ENCODE data around the gene DIP2A.

The DIP2A gene

DNA sequence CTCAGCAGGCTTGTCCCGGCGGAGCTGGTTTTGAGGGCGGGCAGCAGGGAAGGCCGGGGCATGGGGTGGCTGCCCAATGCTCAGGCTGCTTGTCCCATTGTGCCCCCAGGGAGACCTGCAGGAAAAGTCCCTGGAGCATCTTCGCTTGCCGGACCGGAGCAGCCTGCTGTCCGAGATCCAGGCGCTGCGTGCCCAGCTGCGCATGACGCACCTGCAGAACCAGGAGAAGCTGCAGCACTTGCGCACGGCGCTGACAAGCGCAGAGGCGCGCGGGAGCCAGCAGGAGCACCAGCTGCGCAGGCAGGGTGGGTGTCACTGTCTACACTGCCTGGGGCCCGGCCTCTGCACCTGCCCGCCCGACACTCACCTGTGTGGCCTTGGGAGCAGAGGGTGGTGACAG, 30.4 kb upstream of the DIP2A start:
- Histone ChIP-seq H3K4me2 (ENCODE audit: low read length) (no peak overlapping the region), H3K27me3 (ENCODE audit: control insufficient read depth, low read length) (no peaks in the 10 kb centered on the region), H3K9me2 (replicated peaks; ENCODE audit: control insufficient read depth, low read length) (no peaks in the 10 kb centered on the region), H3K79me2 (ENCODE audit: control insufficient read depth, low read length) (no peaks in the 10 kb centered on the region), H3K4me3 (ENCODE audit: low read length) (no peak overlapping the region), H3K4me1 (ENCODE audit: control insufficient read depth, low read length) (peaks cover 2% of the 10 kb centered on the region), H3K36me3 (ENCODE audit: control insufficient read depth, low read length) (peaks cover 52% of the 10 kb centered on the region), H3K27ac (ENCODE audit: low read depth, low read length) (no peak overlapping the region), H3F3A (ENCODE audit: control insufficient read depth, insufficient read depth) (no peaks in the 10 kb centered on the region), H3K9me3 (ENCODE audit: control insufficient read depth, insufficient read depth, low read length) (no peaks in the 10 kb centered on the region), H4K20me1 (ENCODE audit: control insufficient read depth, insufficient read depth, low read depth, low read length) (no peaks in the 10 kb centered on the region)
- TF ChIP-seq EZH2phosphoT487 (IDR thresholded peaks at IDR 0.05; ENCODE audit: borderline replicate concordance, low read length) = no peak
- TF ChIP-seq, protein P1, sequence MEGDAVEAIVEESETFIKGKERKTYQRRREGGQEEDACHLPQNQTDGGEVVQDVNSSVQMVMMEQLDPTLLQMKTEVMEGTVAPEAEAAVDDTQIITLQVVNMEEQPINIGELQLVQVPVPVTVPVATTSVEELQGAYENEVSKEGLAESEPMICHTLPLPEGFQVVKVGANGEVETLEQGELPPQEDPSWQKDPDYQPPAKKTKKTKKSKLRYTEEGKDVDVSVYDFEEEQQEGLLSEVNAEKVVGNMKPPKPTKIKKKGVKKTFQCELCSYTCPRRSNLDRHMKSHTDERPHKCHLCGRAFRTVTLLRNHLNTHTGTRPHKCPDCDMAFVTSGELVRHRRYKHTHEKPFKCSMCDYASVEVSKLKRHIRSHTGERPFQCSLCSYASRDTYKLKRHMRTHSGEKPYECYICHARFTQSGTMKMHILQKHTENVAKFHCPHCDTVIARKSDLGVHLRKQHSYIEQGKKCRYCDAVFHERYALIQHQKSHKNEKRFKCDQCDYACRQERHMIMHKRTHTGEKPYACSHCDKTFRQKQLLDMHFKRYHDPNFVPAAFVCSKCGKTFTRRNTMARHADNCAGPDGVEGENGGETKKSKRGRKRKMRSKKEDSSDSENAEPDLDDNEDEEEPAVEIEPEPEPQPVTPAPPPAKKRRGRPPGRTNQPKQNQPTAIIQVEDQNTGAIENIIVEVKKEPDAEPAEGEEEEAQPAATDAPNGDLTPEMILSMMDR (IDR thresholded peaks at IDR 0.05; ENCODE audit: low read depth, low read length, poor library complexity, severe bottlenecking) = no peak

DNA sequence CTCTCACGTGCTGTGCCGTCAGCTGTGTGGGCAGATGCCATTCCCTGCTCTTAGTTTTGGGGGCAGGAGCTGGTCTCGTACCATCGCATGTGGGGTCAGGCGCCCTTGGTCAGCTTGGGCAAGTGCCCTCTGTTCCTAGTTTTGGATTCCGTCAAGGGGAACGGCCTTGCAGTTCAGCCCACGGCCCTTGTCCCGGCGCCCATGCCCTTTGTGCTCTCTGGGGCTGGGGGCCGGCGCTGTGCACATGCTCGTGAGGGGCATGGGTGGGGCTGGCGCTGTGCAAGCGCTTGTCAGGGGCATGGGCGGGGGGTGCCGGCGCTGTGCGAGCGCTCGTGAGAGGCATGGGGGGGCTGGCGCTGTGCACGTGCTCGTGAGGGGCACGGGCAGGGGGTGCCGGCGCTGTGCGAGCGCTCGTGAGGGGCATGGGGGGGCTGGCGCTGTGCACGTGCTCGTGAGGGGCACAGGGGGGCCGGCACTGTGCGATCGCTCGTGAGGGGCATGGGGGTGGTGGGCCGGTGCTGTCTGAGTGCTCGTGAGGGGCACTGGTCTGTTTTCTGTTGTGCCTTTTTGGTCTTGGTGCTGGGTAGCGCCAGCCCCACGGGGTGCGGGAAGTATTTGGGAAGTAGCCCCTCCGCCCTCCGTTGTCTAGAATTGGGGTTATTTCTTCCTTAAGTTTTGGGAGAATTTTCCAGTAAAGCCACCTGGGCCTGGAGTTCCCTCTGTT, 29.5 kb upstream of the DIP2A start:
- H3K9me3 ChIP-seq (ENCODE audit: control insufficient read depth, insufficient read depth, low read length) = no peaks in the 10 kb centered on the region
- no peaks in the 10 kb centered on the region for H4K20me1 ChIP-seq (ENCODE audit: control insufficient read depth, insufficient read depth, low read depth, low read length)
- H3K4me1 ChIP-seq (ENCODE audit: control insufficient read depth, low read length) = no peaks in the 10 kb centered on the region
- TF ChIP-seq, protein P1 (IDR thresholded peaks at IDR 0.05; ENCODE audit: low read depth, low read length, poor library complexity, severe bottlenecking) = no peak
- TF ChIP-seq EZH2phosphoT487 (IDR thresholded peaks at IDR 0.05; ENCODE audit: borderline replicate concordance, low read length) = no peak
- H3K9me2 ChIP-seq (replicated peaks; ENCODE audit: control insufficient read depth, low read length) = no peaks in the 10 kb centered on the region
- H3K27me3 ChIP-seq (ENCODE audit: control insufficient read depth, low read length) = no peaks in the 10 kb centered on the region
- H3K4me3 ChIP-seq (ENCODE audit: low read length) = no peak overlapping the region
- H3K36me3 ChIP-seq (ENCODE audit: control insufficient read depth, low read length) = peaks cover 51% of the 10 kb centered on the region
- H3K79me2 ChIP-seq (ENCODE audit: control insufficient read depth, low read length) = no peaks in the 10 kb centered on the region
- no peaks in the 10 kb centered on the region for H3F3A ChIP-seq (ENCODE audit: control insufficient read depth, insufficient read depth)
- no peak overlapping the region for H3K27ac ChIP-seq (ENCODE audit: low read depth, low read length)
- no peak overlapping the region for H3K4me2 ChIP-seq (ENCODE audit: low read length)

DNA sequence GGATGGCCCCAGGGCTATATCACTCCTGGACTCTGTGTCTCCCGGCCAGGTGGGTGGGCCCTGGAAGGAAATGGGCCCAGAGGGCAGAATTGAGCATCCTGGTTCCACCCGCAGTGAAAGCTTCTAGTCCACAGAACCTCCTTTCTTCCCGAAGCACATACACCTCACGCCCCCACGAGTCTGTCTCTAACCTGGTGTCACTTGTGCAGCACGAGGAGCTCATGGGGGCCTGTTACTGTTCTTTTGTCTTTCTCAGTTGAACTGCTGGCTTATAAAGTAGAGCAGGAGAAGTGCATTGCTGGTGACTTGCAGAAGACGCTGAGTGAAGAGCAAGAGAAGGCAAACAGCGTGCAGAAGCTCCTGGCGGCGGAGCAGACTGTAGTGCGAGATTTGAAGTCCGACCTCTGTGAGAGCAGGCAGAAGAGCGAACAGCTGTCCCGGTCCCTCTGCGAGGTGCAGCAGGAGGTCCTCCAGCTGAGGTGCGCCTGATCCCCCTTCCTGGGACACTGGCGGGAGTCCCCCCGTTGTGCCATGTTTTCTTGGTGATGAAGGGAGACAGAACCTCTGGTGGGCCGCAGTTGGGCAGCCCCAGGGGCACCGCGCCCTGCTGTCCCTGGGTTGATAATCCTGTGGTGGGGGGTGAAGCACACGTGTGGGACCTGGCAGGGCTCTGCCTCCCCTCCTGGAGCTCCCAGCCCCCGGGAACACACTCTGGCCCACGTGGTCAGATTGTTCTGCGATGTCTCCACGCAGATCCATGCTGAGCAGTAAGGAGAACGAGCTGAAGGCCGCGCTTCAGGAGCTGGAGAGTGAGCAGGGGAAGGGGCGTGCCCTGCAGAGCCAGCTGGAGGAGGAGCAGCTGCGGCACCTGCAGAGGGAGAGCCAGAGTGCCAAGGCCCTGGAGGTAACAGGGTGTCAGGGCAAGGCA, 28.7 kb upstream of the DIP2A start:
- Histone ChIP-seq H3K9me3 (ENCODE audit: control insufficient read depth, insufficient read depth, low read length) (no peaks in the 10 kb centered on the region), H3K9me2 (replicated peaks; ENCODE audit: control insufficient read depth, low read length) (no peaks in the 10 kb centered on the region), H3K27me3 (ENCODE audit: control insufficient read depth, low read length) (no peaks in the 10 kb centered on the region), H3F3A (ENCODE audit: control insufficient read depth, insufficient read depth) (no peaks in the 10 kb centered on the region), H3K4me3 (ENCODE audit: low read length) (no peak overlapping the region), H4K20me1 (ENCODE audit: control insufficient read depth, insufficient read depth, low read depth, low read length) (no peaks in the 10 kb centered on the region), H3K36me3 (ENCODE audit: control insufficient read depth, low read length) (peaks cover 50% of the 10 kb centered on the region), H3K79me2 (ENCODE audit: control insufficient read depth, low read length) (no peaks in the 10 kb centered on the region), H3K4me1 (ENCODE audit: control insufficient read depth, low read length) (no peaks in the 10 kb centered on the region), H3K27ac (ENCODE audit: low read depth, low read length) (no peak overlapping the region), H3K4me2 (ENCODE audit: low read length) (no peak overlapping the region)
- TF ChIP-seq, protein P1 (IDR thresholded peaks at IDR 0.05; ENCODE audit: low read depth, low read length, poor library complexity, severe bottlenecking) = no peak
- TF ChIP-seq EZH2phosphoT487 (IDR thresholded peaks at IDR 0.05; ENCODE audit: borderline replicate concordance, low read length) = no peak
